Ishikawa (cell line): ENCODE measurements around the gene DARS1.

ENCODE experiments used
- CEBPB ChIP-seq: IDR thresholded peaks from 2 replicates; pipeline ENCODE4 v1.6.1; 2012
- CREB1 ChIP-seq: IDR thresholded peaks from 2 replicates; pipeline ENCODE4 v1.6.1; 2012; ENCODE audit warnings: low read depth
- EP300 ChIP-seq: IDR thresholded peaks from 2 replicates; pipeline ENCODE4 v1.6.1; 2012; ENCODE audit warnings: borderline replicate concordance
- MAX ChIP-seq: IDR thresholded peaks from 2 replicates; pipeline ENCODE4 v1.6.1; 2012
- NFIC ChIP-seq: IDR thresholded peaks from 2 replicates; pipeline ENCODE4 v1.6.1; 2012
- TEAD4 ChIP-seq: IDR thresholded peaks from 2 replicates; pipeline ENCODE4 v1.6.1; 2012
- YY1 ChIP-seq: IDR thresholded peaks from 2 replicates; pipeline ENCODE4 v1.6.1; 2012; ENCODE audit warnings: low read depth

- TF ChIP-seq CREB1 (no peak), CEBPB (no peak), EP300 (no peak), TEAD4 (no peak), MAX (no peak), YY1 (no peak), NFIC (no peak)
Measured at GRCh38 chr2:136020831-136021230, 35.4 kb upstream of the DARS1 start.
